Thyroid gland (tissue), 4 donors: Measurements from ENCODE around the gene CCDC136.

Source experiments
- CTCF ChIP-seq, 6 experiments: fragments of 200-600 bp in 3 of 6; fragments of 450-650 bp in 3 of 6; sonication (generic) in 3 of 6; IDR thresholded peaks; one replicate each; pipeline ENCODE4 v1.5.1; 2016 to 2019; ENCODE audit warnings: antibody characterized with exemption in 6 of 6, mild to moderate bottlenecking in 2 of 6, inconsistent platforms in 1 of 6, moderate library complexity in 1 of 6
- POLR2A ChIP-seq, 2 donors: fragments of 450-650 bp; IDR thresholded peaks; one replicate each; pipeline ENCODE4 v1.6.1; 2017; ENCODE audit warnings: antibody characterized with exemption in 2 of 2, mild to moderate bottlenecking in 2 of 2, moderate library complexity in 1 of 2

DNA sequence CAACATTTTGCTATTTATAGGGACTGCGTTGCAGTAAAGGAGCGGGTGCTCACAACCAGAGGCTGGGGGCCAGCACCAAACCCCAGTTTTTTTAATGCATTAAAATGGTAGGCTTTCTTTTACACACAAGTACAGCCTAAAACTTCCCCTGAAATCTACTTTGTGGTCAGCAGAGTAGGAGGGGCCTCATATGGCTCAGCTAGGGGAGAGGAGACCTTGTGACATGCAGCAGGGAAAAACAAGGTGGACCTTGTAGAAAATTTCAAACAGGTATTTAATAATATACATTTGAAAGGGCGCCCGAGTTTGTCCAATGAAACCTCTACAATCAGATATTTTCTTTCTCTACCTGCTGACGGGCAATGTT lies 1.4 kb downstream of the CCDC136 start:
- no peak for TF ChIP-seq CTCF (IDR thresholded peaks at IDR 0.05)
- no peak for TF ChIP-seq POLR2A (IDR thresholded peaks at IDR 0.05)
